Measurements from ENCODE around the gene FRMPD4. TPM values are rescaled to one million over a fixed set of nuclear protein-coding genes. Genes with fewer than 3 reads are reported as not detected.
"Not testable (repeated sequence)": the region's sequence is repeated elsewhere in the genome, so short reads cannot be mapped to it uniquely, and the experiment has no call there.

FRMPD4 gene
- total RNA-seq, 1 experiment from 2014 or later, result not detected

GRCh38 chrX:12162420-12162819, 24.1 kb downstream of the FRMPD4 start:
- intact Hi-C loops (cut with micrococcal nuclease; ENCODE audit: unreplicated experiment), result no loop called here
- no peaks in the 10 kb centered on the region for H3K4me1 ChIP-seq
- H3K27ac Mint-ChIP-seq (ENCODE audit: unreplicated experiment), result no peak overlapping the region
- H3K4me3 ChIP-seq (ENCODE audit: low read depth, low read length), result no peak overlapping the region
- H3K4me3 Mint-ChIP-seq (ENCODE audit: unreplicated experiment), result no peak overlapping the region
- H3K4me1 Mint-ChIP-seq (ENCODE audit: low read depth, unreplicated experiment), result no peaks in the 10 kb centered on the region
- DNase-seq, result no peak
- ChIA-PET POLR2A (no interaction called here), CTCF (no interaction called here)
- BruUV-seq (replicated peaks), result no TSS peak
- peaks cover 3% of the 10 kb centered on the region for H3K27me3 Mint-ChIP-seq (ENCODE audit: insufficient read depth, unreplicated experiment)
- H3K27me3 ChIP-seq (replicated peaks; ENCODE audit: control insufficient read depth, insufficient read depth, low read length), result no peaks in the 10 kb centered on the region
- no peaks in the 10 kb centered on the region for H3K9me3 Mint-ChIP-seq (ENCODE audit: unreplicated experiment)
- H3K36me3 ChIP-seq (ENCODE audit: control insufficient read depth, insufficient read depth, low read length), result no peaks in the 10 kb centered on the region
- no peak for TF ChIP-seq CTCF (IDR thresholded peaks at IDR 0.05; ENCODE audit: insufficient read depth in 1 of 2, low read depth in 1 of 2, low read length in 1 of 2, severe bottlenecking in 1 of 2, unreplicated experiment in 1 of 2)
- no peaks in the 10 kb centered on the region for H3K36me3 Mint-ChIP-seq (ENCODE audit: insufficient read depth, unreplicated experiment)
- H3K9me3 ChIP-seq, result no peaks in the 10 kb centered on the region

GRCh38 chrX:12164180-12164579, 25.9 kb downstream of the FRMPD4 start:
- H3K4me1 ChIP-seq; DNase-seq; H3K27ac Mint-ChIP-seq (ENCODE audit: unreplicated experiment); POLR2A ChIA-PET; H3K4me3 Mint-ChIP-seq (ENCODE audit: unreplicated experiment); H3K9me3 ChIP-seq; H3K27me3 Mint-ChIP-seq (ENCODE audit: insufficient read depth, unreplicated experiment); H3K27me3 ChIP-seq (replicated peaks; ENCODE audit: control insufficient read depth, insufficient read depth, low read length); CTCF ChIA-PET; H3K36me3 Mint-ChIP-seq (ENCODE audit: insufficient read depth, unreplicated experiment); H3K4me1 Mint-ChIP-seq (ENCODE audit: low read depth, unreplicated experiment); intact Hi-C loops (cut with micrococcal nuclease; ENCODE audit: unreplicated experiment); H3K4me3 ChIP-seq (ENCODE audit: low read depth, low read length); BruUV-seq (replicated peaks); H3K36me3 ChIP-seq (ENCODE audit: control insufficient read depth, insufficient read depth, low read length); H3K9me3 Mint-ChIP-seq (ENCODE audit: unreplicated experiment): not testable (repeated sequence)

GRCh38 chrX:12170755-12171154, 32.5 kb downstream of the FRMPD4 start:
- Mint-ChIP-seq H3K27me3 (ENCODE audit: insufficient read depth, unreplicated experiment) (peaks cover 7% of the 10 kb centered on the region), H3K27ac (ENCODE audit: unreplicated experiment) (no peak overlapping the region), H3K4me3 (ENCODE audit: unreplicated experiment) (no peak overlapping the region), H3K9me3 (ENCODE audit: unreplicated experiment) (no peaks in the 10 kb centered on the region), H3K4me1 (ENCODE audit: low read depth, unreplicated experiment) (no peaks in the 10 kb centered on the region), H3K36me3 (ENCODE audit: insufficient read depth, unreplicated experiment) (no peaks in the 10 kb centered on the region)
- no peaks in the 10 kb centered on the region for H3K27me3 ChIP-seq (replicated peaks; ENCODE audit: control insufficient read depth, insufficient read depth, low read length)
- no peaks in the 10 kb centered on the region for H3K9me3 ChIP-seq
- H3K4me3 ChIP-seq (ENCODE audit: low read depth, low read length), result no peak overlapping the region
- no peaks in the 10 kb centered on the region for H3K4me1 ChIP-seq
- ChIA-PET POLR2A (no interaction called here), CTCF (no interaction called here)
- BruUV-seq (replicated peaks), result no TSS peak
- DNase-seq, result no peak
- H3K36me3 ChIP-seq (ENCODE audit: control insufficient read depth, insufficient read depth, low read length), result no peaks in the 10 kb centered on the region
- TF ChIP-seq CTCF (IDR thresholded peaks at IDR 0.05; ENCODE audit: insufficient read depth in 1 of 2, low read depth in 1 of 2, low read length in 1 of 2, severe bottlenecking in 1 of 2, unreplicated experiment in 1 of 2), result no peak
- intact Hi-C loops (cut with micrococcal nuclease; ENCODE audit: unreplicated experiment), result no loop called here

- Mint-ChIP-seq H3K4me1 (ENCODE audit: low read depth, unreplicated experiment) (no peaks in the 10 kb centered on the region), H3K27ac (ENCODE audit: unreplicated experiment) (no peak overlapping the region), H3K27me3 (ENCODE audit: insufficient read depth, unreplicated experiment) (peaks cover 3% of the 10 kb centered on the region), H3K9me3 (ENCODE audit: unreplicated experiment) (no peaks in the 10 kb centered on the region), H3K4me3 (ENCODE audit: unreplicated experiment) (no peak overlapping the region), H3K36me3 (ENCODE audit: insufficient read depth, unreplicated experiment) (no peaks in the 10 kb centered on the region)
- CTCF ChIA-PET, result no interaction called here
- TF ChIP-seq CTCF (IDR thresholded peaks at IDR 0.05; ENCODE audit: insufficient read depth in 1 of 2, low read depth in 1 of 2, low read length in 1 of 2, severe bottlenecking in 1 of 2, unreplicated experiment in 1 of 2), result no peak
- no peaks in the 10 kb centered on the region for H3K36me3 ChIP-seq (ENCODE audit: control insufficient read depth, insufficient read depth, low read length)
- DNase-seq, result no peak
- POLR2A ChIA-PET, result no interaction called here
- no peaks in the 10 kb centered on the region for H3K27me3 ChIP-seq (replicated peaks; ENCODE audit: control insufficient read depth, insufficient read depth, low read length)
- no peak overlapping the region for H3K4me3 ChIP-seq (ENCODE audit: low read depth, low read length)
- no peaks in the 10 kb centered on the region for H3K4me1 ChIP-seq
- no TSS peak for BruUV-seq (replicated peaks)
- intact Hi-C loops (cut with micrococcal nuclease; ENCODE audit: unreplicated experiment), result no loop called here
- H3K9me3 ChIP-seq, result no peaks in the 10 kb centered on the region
These were observed 36.1 kb downstream of the FRMPD4 start for GRCh38 chrX:12174358-12174757.
